HEK293 (cell line): ENCODE measurements around the gene AP2M1.

Source experiments
- CTCF ChIA-PET: fragments of 350-600 bp; formaldehyde crosslinking; extraction: SDS; loops from one replicate; lab custom pipeline; 2021; ENCODE audit warnings: antibody characterized with exemption; lab: Yijun Ruan, JAX
- POLR2A ChIA-PET: fragments of 300-600 bp; formaldehyde crosslinking; extraction: SDS; loops from one replicate; lab custom pipeline; 2020; ENCODE audit warnings: antibody characterized with exemption, inconsistent platforms; lab: Yijun Ruan, JAX
- H3K27ac ChIP-seq: fragments of 200-500 bp; sonication (Bioruptor generic); 2 replicates; pipeline ENCODE4 v1.5.1; 2014; ENCODE audit warnings: low read depth, low read length, control low read depth, inconsistent platforms; ENCODE audit errors: extremely low read depth
- H3K36me3 ChIP-seq, 2 experiments: fragments of 200-500 bp in 1 of 2; sonication (Bioruptor generic) in 1 of 2; 1 replicate in 1 of 2; 2 replicates in 1 of 2; pipeline ENCODE4 v1.5.1; 2014 to 2017; ENCODE audit warnings: inconsistent platforms in 2 of 2, low read length in 2 of 2; ENCODE audit not compliant: control insufficient read depth in 2 of 2, insufficient read depth in 1 of 2
- H3K4me1 ChIP-seq: fragments of 200-500 bp; sonication (Bioruptor generic); 2 replicates; pipeline ENCODE4 v1.5.1; 2014; ENCODE audit warnings: mild to moderate bottlenecking, low read length, inconsistent platforms; ENCODE audit not compliant: control insufficient read depth, insufficient read depth
- H3K4me3 ChIP-seq: 2 replicates; pipeline ENCODE4 v1.5.1; 2011; ENCODE audit warnings: low read depth, mild to moderate bottlenecking, control low read depth, low read length, moderate library complexity
- H3K9me3 ChIP-seq: fragments of 200-500 bp; sonication (Bioruptor generic); 2 replicates; pipeline ENCODE4 v1.5.1; 2014; ENCODE audit warnings: low read depth, low read length, inconsistent platforms; ENCODE audit not compliant: control insufficient read depth, insufficient read depth
- EGR2 ChIP-seq: fragments of 450-650 bp; formaldehyde crosslinking; IDR thresholded peaks from 2 replicates; pipeline ENCODE4 v1.5.1; 2016; ENCODE audit warnings: low read depth, missing biosample characterization, missing genetic modification characterization
- GLIS1 ChIP-seq: fragments of 450-650 bp; formaldehyde crosslinking; IDR thresholded peaks from 2 replicates; pipeline ENCODE4 v1.5.1; 2016; ENCODE audit warnings: missing biosample characterization, missing genetic modification characterization
- GLIS2 ChIP-seq: fragments of 450-650 bp; formaldehyde crosslinking; IDR thresholded peaks from 2 replicates; pipeline ENCODE4 v1.5.1; 2016; ENCODE audit warnings: missing biosample characterization, missing genetic modification characterization
- IKZF3 ChIP-seq: fragments of 450-650 bp; IDR thresholded peaks from 2 replicates; pipeline ENCODE4 v1.5.0; 2018; ENCODE audit warnings: missing biosample characterization, mild to moderate bottlenecking, missing genetic modification characterization, moderate library complexity
- MEIS1 ChIP-seq: sonication (generic); formaldehyde crosslinking; IDR thresholded peaks from 2 replicates; pipeline ENCODE4 v1.8.1; 2022; ENCODE audit warnings: missing genetic modification reagents, mild to moderate bottlenecking, borderline replicate concordance
- PRDM4 ChIP-seq: fragments of 450-650 bp; formaldehyde crosslinking; IDR thresholded peaks from 2 replicates; pipeline ENCODE4 v1.5.1; 2017; ENCODE audit warnings: missing biosample characterization, missing genetic modification characterization
- SCRT2 ChIP-seq: fragments of 450-650 bp; formaldehyde crosslinking; IDR thresholded peaks from 2 replicates; pipeline ENCODE4 v1.5.1; 2016; ENCODE audit warnings: missing biosample characterization, missing genetic modification characterization
- ZBTB1 ChIP-seq: fragments of 450-650 bp; formaldehyde crosslinking; IDR thresholded peaks from 2 replicates; pipeline ENCODE4 v1.5.1; 2016; ENCODE audit warnings: missing biosample characterization, missing genetic modification characterization
- ZBTB26 ChIP-seq: fragments of 450-650 bp; formaldehyde crosslinking; optimal IDR thresholded peaks from 2 replicates; pipeline ENCODE3; 2016; ENCODE audit warnings: missing biosample characterization, mild to moderate bottlenecking, missing genetic modification characterization
- ZBTB48 ChIP-seq: fragments of 450-650 bp; formaldehyde crosslinking; IDR thresholded peaks from 2 replicates; pipeline ENCODE4 v1.5.1; 2016; ENCODE audit warnings: missing biosample characterization, missing genetic modification characterization
- ZEB2 ChIP-seq: fragments of 450-650 bp; formaldehyde crosslinking; IDR thresholded peaks from 2 replicates; pipeline ENCODE4 v1.5.1; 2016; ENCODE audit warnings: missing biosample characterization, missing genetic modification characterization
- ZFHX2 ChIP-seq: fragments of 450-650 bp; formaldehyde crosslinking; conservative IDR thresholded peaks from 2 replicates; pipeline ENCODE4 v1.5.1; 2016; ENCODE audit warnings: missing biosample characterization, missing genetic modification characterization
- ZIC2 ChIP-seq: fragments of 450-650 bp; formaldehyde crosslinking; IDR thresholded peaks from 2 replicates; pipeline ENCODE4 v1.5.1; 2016; ENCODE audit warnings: missing biosample characterization, missing genetic modification characterization
- ZNF341 ChIP-seq: fragments of 450-650 bp; formaldehyde crosslinking; IDR thresholded peaks from 2 replicates; pipeline ENCODE4; 2016; ENCODE audit warnings: low read depth, missing biosample characterization, missing genetic modification characterization
- ZNF530 ChIP-seq: fragments of 450-650 bp; formaldehyde crosslinking; IDR thresholded peaks from 2 replicates; pipeline ENCODE4 v1.5.1; 2016; ENCODE audit warnings: low read depth, missing biosample characterization, missing genetic modification characterization
- ZNF677 ChIP-seq: fragments of 450-650 bp; IDR thresholded peaks from 2 replicates; pipeline ENCODE4 v1.5.0; 2018; ENCODE audit warnings: missing biosample characterization, mild to moderate bottlenecking, missing genetic modification characterization, moderate library complexity
- ZNF768 ChIP-seq: fragments of 450-650 bp; formaldehyde crosslinking; IDR thresholded peaks from 2 replicates; pipeline ENCODE4 v1.5.1; 2018; ENCODE audit warnings: missing biosample characterization, mild to moderate bottlenecking, missing genetic modification characterization
- TF ChIP-seq, protein P1 (sequence below): fragments of 450-650 bp; formaldehyde crosslinking; IDR thresholded peaks from 2 replicates; pipeline ENCODE4 v1.5.1; 2016; ENCODE audit warnings: missing biosample characterization, missing genetic modification characterization
- TF ChIP-seq, protein P2 (sequence below): fragments of 450-650 bp; formaldehyde crosslinking; IDR thresholded peaks from 2 replicates; pipeline ENCODE4 v1.5.1; 2016; ENCODE audit warnings: missing biosample characterization, missing genetic modification characterization

AP2M1 gene

DNA sequence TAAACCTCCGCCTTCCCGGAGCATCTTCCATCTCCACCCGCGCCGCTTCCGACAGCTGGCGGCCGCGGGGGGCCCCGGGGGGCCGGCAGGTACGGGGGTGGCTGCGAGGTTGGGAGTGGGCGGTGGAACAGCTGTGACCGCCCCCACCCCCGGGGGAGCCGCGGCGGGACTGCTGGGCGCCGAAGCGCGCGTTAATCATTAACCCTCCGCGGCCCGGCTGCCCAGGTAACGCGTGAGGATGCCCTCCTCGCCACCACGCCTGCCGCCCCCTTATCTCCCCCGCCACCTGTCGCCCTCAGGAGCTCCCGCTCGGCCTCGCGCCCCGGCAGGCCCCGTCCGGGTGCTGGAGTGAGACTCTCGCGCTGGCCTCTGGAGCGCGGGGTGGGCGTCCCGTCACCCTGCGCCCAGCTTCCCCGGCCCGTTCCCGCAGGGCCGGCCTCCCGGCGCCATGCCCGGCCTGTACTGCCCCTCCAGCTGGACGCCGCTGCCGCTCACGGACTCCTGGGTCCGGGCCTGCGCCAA lies 55.5 kb downstream of the AP2M1 start:
- H3K9me3 ChIP-seq, result no peaks in the 10 kb centered on the region
- CTCF ChIA-PET, result interaction anchor here (0.6 to 1.6 kb wide), 3 partner anchors 20 to 39 kb away, joined by 3 to 5 read pairs (median 3); partner anchors contain the start of gene CAMK2N2
- no peaks in the 10 kb centered on the region for H3K4me1 ChIP-seq
- no peak overlapping the region for H3K27ac ChIP-seq
- peak overlapping the region; percentile 70 for H3K4me3 ChIP-seq
- POLR2A ChIA-PET, result interaction anchor here (0.6 to 2.0 kb wide), 2 partner anchors 44 to 296 kb away, joined by 3 to 4 read pairs; partner anchors contain the start of gene ABCF3
- peak; percentile 91 for TF ChIP-seq ZFHX2 (tag by site-specific recombination)
- TF ChIP-seq, protein P1, sequence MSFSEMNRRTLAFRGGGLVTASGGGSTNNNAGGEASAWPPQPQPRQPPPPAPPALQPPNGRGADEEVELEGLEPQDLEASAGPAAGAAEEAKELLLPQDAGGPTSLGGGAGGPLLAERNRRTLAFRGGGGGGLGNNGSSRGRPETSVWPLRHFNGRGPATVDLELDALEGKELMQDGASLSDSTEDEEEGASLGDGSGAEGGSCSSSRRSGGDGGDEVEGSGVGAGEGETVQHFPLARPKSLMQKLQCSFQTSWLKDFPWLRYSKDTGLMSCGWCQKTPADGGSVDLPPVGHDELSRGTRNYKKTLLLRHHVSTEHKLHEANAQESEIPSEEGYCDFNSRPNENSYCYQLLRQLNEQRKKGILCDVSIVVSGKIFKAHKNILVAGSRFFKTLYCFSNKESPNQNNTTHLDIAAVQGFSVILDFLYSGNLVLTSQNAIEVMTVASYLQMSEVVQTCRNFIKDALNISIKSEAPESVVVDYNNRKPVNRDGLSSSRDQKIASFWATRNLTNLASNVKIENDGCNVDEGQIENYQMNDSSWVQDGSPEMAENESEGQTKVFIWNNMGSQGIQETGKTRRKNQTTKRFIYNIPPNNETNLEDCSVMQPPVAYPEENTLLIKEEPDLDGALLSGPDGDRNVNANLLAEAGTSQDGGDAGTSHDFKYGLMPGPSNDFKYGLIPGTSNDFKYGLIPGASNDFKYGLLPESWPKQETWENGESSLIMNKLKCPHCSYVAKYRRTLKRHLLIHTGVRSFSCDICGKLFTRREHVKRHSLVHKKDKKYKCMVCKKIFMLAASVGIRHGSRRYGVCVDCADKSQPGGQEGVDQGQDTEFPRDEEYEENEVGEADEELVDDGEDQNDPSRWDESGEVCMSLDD (tag by site-specific recombination), result 0 out of 2 replicates have a peak, but pooled peaks have one; percentile 5
- TF ChIP-seq EGR2, result peak; percentile 68
- TF ChIP-seq ZNF341 (tag by site-specific recombination), result peak; percentile 13; the same call in 1 of the 2 replicates
- no peak for TF ChIP-seq IKZF3 (tag by site-specific recombination)
- TF ChIP-seq ZIC2 (tag by site-specific recombination), result peak; percentile 65
- peak; percentile 50 for TF ChIP-seq GLIS2 (tag by site-specific recombination)
- TF ChIP-seq SCRT2, result peak; percentile 51; the same call in 1 of the 2 replicates
- 0 out of 2 replicates have a peak, but pooled peaks have one; percentile 1 for TF ChIP-seq ZEB2 (tag by site-specific recombination)
- no peak for TF ChIP-seq ZNF768 (tag by site-specific recombination)
- no peaks in the 10 kb centered on the region for H3K36me3 ChIP-seq

- no peaks in the 10 kb centered on the region for H3K36me3 ChIP-seq
- ChIA-PET POLR2A (interaction anchor here (0.6 kb wide), 1 partner anchor 295 kb away, joined by 3 read pairs; no protein-coding TSS in a partner anchor), CTCF (interaction anchor here (0.9 to 1.6 kb wide), 2 partner anchors 19 to 31 kb away, joined by 3 to 5 read pairs; partner anchors contain the start of gene CAMK2N2)
- no peaks in the 10 kb centered on the region for H3K9me3 ChIP-seq
- H3K4me1 ChIP-seq, result no peaks in the 10 kb centered on the region
- peak overlapping the region; percentile 70 for H3K4me3 ChIP-seq
- H3K27ac ChIP-seq, result no peak overlapping the region
- TF ChIP-seq GLIS1 (tag by site-specific recombination) (0 out of 2 replicates have a peak, but pooled peaks have one; percentile 7), GLIS2 (tag by site-specific recombination) (0 out of 2 replicates have a peak, but pooled peaks have one; percentile 13), ZBTB48 (tag by site-specific recombination) (no peak)
Observed at GRCh38 chr3:184230603-184231528, 56.2 kb downstream of the AP2M1 start.

GRCh38 chr3:184231671-184232070 lies 57.0 kb downstream of the AP2M1 start:
- ChIA-PET POLR2A (no interaction called here), CTCF (no interaction called here)
- H3K36me3 ChIP-seq, result no peaks in the 10 kb centered on the region
- H3K9me3 ChIP-seq, result no peaks in the 10 kb centered on the region
- H3K4me3 ChIP-seq, result no peak overlapping the region
- no peaks in the 10 kb centered on the region for H3K4me1 ChIP-seq
- H3K27ac ChIP-seq, result no peak overlapping the region
- TF ChIP-seq ZNF530 (tag by site-specific recombination), result no peak
- TF ChIP-seq ZBTB1, result no peak
- no peak for TF ChIP-seq ZBTB26 (tag by site-specific recombination)
- TF ChIP-seq, protein P2, sequence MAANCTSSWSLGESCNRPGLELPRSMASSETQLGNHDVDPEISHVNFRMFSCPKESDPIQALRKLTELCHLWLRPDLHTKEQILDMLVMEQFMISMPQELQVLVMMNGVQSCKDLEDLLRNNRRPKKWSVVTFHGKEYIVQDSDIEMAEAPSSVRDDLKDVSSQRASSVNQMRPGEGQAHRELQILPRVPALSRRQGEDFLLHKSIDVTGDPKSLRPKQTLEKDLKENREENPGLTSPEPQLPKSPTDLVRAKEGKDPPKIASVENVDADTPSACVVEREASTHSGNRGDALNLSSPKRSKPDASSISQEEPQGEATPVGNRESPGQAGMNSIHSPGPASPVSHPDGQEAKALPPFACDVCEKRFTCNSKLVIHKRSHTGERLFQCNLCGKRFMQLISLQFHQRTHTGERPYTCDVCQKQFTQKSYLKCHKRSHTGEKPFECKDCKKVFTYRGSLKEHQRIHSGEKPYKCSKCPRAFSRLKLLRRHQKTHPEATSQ (tag by site-specific recombination), result no peak
- no peak for TF ChIP-seq MEIS1 (CRISPR knock-in tag)
- TF ChIP-seq PRDM4 (tag by site-specific recombination), result no peak
- no peak for TF ChIP-seq ZNF677 (tag by site-specific recombination)
